Fibroblast of villous mesenchyme (primary cell): ENCODE data around the gene USP17L15. TPM values are rescaled to one million over a fixed set of nuclear protein-coding genes. Genes with fewer than 3 reads are reported as not detected.
"Not testable (repeated sequence)": the region's sequence is repeated elsewhere in the genome, so short reads cannot be mapped to it uniquely, and the experiment has no call there.

Source experiments
- DNase-seq: peaks from one replicate; pipeline ENCODE4 v3.0.0-alpha.2; 2010; ENCODE audit warnings: low read depth
- H3K4me3 ChIP-seq: 2 replicates; pipeline ENCODE4 v1.5.1; 2011; ENCODE audit warnings: low read depth, mild to moderate bottlenecking, low read length
- total RNA-seq: library from RNA; depleted of rRNA; stranded (reverse); fragments of >200 nt; gene quantifications from 2 replicates; pipeline ENCODE4 v1.2.3, GENCODE V29; 2012

The USP17L15 gene
- total RNA-seq: not detected in 2 replicates

- H3K4me3 ChIP-seq, DNase-seq: not testable (repeated sequence)
These were observed at the start of gene USP17L15 for GRCh38 chr4:9234085-9234484. Gene USP17L15, plus strand, starts transcription at chr4:9234385. Its CDS starts 0 bp downstream, at chr4:9234385.

- H3K4me3 ChIP-seq, DNase-seq: not testable (repeated sequence)
These were observed 23.8 kb upstream of the USP17L15 start, which contains the start of gene USP17L10 for GRCh38 chr4:9210357-9210756. Gene USP17L10, plus strand, starts transcription at chr4:9210657. Its CDS starts 0 bp downstream, at chr4:9210657.

- DNase-seq, H3K4me3 ChIP-seq: not testable (repeated sequence)
These were observed 19.5 kb upstream of the USP17L15 start for GRCh38 chr4:9214701-9215100.

GRCh38 chr4:9215105-9215504 lies 19.1 kb upstream of the USP17L15 start, which contains the start of gene USP17L11:
Gene USP17L11, plus strand, starts transcription at chr4:9215405. Its CDS starts 0 bp downstream, at chr4:9215405.
- H3K4me3 ChIP-seq, DNase-seq: not testable (repeated sequence)

GRCh38 chr4:9219852-9220251 lies 14.3 kb upstream of the USP17L15 start, which contains the start of gene USP17L12:
Gene USP17L12, plus strand, starts transcription at chr4:9220152. Its CDS starts 0 bp downstream, at chr4:9220152.
- H3K4me3 ChIP-seq, DNase-seq: not testable (repeated sequence)

GRCh38 chr4:9224596-9224995 lies 9.6 kb upstream of the USP17L15 start, which contains the start of gene USP17L13:
Gene USP17L13, plus strand, starts transcription at chr4:9224896. Its CDS starts 0 bp downstream, at chr4:9224896.
- DNase-seq, H3K4me3 ChIP-seq: not testable (repeated sequence)

GRCh38 chr4:9230249-9230648 lies 3.9 kb upstream of the USP17L15 start:
- H3K4me3 ChIP-seq, DNase-seq: not testable (repeated sequence)

GRCh38 chr4:9238461-9238860 lies 4.3 kb downstream of the USP17L15 start:
- not testable (repeated sequence) for H3K4me3 ChIP-seq, DNase-seq

GRCh38 chr4:9243579-9243978 lies 9.4 kb downstream of the USP17L15 start, which contains the start of gene USP17L17:
Gene USP17L17, plus strand, starts transcription at chr4:9243879. Its CDS starts 0 bp downstream, at chr4:9243879.
- not testable (repeated sequence) for H3K4me3 ChIP-seq, DNase-seq

- peak; percentile 0 for DNase-seq
- not testable (repeated sequence) for H3K4me3 ChIP-seq
These were observed 13.9 kb downstream of the USP17L15 start, which contains the start of gene USP17L18 for GRCh38 chr4:9247953-9248680. Gene USP17L18, plus strand, starts transcription at chr4:9248630. Its CDS starts 0 bp downstream, at chr4:9248630.

- H3K4me3 ChIP-seq, DNase-seq: not testable (repeated sequence)
These were observed 18.9 kb downstream of the USP17L15 start, which contains the start of gene USP17L19 for GRCh38 chr4:9253078-9253477. Gene USP17L19, plus strand, starts transcription at chr4:9253378. Its CDS starts 0 bp downstream, at chr4:9253378.

GRCh38 chr4:9257824-9258223 lies 23.6 kb downstream of the USP17L15 start, which contains the start of gene USP17L20:
Gene USP17L20, plus strand, starts transcription at chr4:9258124. Its CDS starts 0 bp downstream, at chr4:9258124.
- DNase-seq, H3K4me3 ChIP-seq: not testable (repeated sequence)

- not testable (repeated sequence) for DNase-seq
These were observed 28.4 kb downstream of the USP17L15 start, which contains the start of gene USP17L21 for GRCh38 chr4:9262572-9262971. Gene USP17L21, plus strand, starts transcription at chr4:9262872. Its CDS starts 0 bp downstream, at chr4:9262872.

GRCh38 chr4:9267319-9267718 lies 33.1 kb downstream of the USP17L15 start, which contains the start of gene USP17L22:
Gene USP17L22, plus strand, starts transcription at chr4:9267619. Its CDS starts 0 bp downstream, at chr4:9267619.
- DNase-seq, H3K4me3 ChIP-seq: not testable (repeated sequence)

More at GRCh38 chr4:9262572-9262971, 28.4 kb downstream of the USP17L15 start, which contains the start of gene USP17L21:
- not testable (repeated sequence) for H3K4me3 ChIP-seq

GRCh38 chr4:9271719-9272118 lies 37.5 kb downstream of the USP17L15 start:
- H3K4me3 ChIP-seq: not testable (repeated sequence)

More at GRCh38 chr4:9271719-9272118, 37.5 kb downstream of the USP17L15 start:
- DNase-seq: not testable (repeated sequence)
